ENCODE measurements around the gene DMRTB1. TPM values are rescaled to one million over a fixed set of nuclear protein-coding genes. Genes with fewer than 3 reads are reported as not detected.

The DMRTB1 gene
- total RNA-seq, 1 experiment from 2014 or later: not detected

GRCh38 chr1:53506355-53507050 is 47.3 kb downstream of the DMRTB1 start:
- no TSS peak for BruUV-seq (replicated peaks)
- TF ChIP-seq RAD21 (IDR thresholded peaks at IDR 0.05; ENCODE audit: low read depth) (no peak), ATF3 (IDR thresholded peaks at IDR 0.05) (no peak), ELF1 (IDR thresholded peaks at IDR 0.05; ENCODE audit: borderline replicate concordance, low read depth) (no peak), SRF (IDR thresholded peaks at IDR 0.05; ENCODE audit: low read depth) (no peak), YY1 (IDR thresholded peaks at IDR 0.05; ENCODE audit: extremely low read depth, insufficient replicate concordance, low read depth, low read length) (no peak), EZH2 (IDR thresholded peaks at IDR 0.05) (no peak), FOSL1 (IDR thresholded peaks at IDR 0.05; ENCODE audit: low read depth) (no peak)
- Histone ChIP-seq H4K20me1 (ENCODE audit: insufficient read depth) (no peaks in the 10 kb centered on the region), H3K4me3 (replicated peaks in 1 of 2; ENCODE audit: low read depth in 1 of 2, low read length in 2 of 2) (no peak overlapping the region), H3K36me3 (ENCODE audit: control insufficient read depth in 1 of 2, insufficient read depth in 2 of 2, low read length in 2 of 2) (no peaks in the 10 kb centered on the region), H3K79me2 (ENCODE audit: insufficient read depth, low read length) (no peaks in the 10 kb centered on the region), H3K9me2 (ENCODE audit: insufficient read depth) (no peaks in the 10 kb centered on the region), H3K9me3 (ENCODE audit: control insufficient read depth in 1 of 2, insufficient read depth in 1 of 2, low read depth in 1 of 2, low read length in 2 of 2) (no peaks in the 10 kb centered on the region), H3K4me1 (ENCODE audit: control insufficient read depth in 1 of 2, insufficient read depth in 2 of 2, low read length in 2 of 2) (peaks cover 0 to 13% of the 10 kb centered on the region in 2 experiments; a peak in 2 of 4 replicates), H3K4me2 (ENCODE audit: low read length) (no peak overlapping the region), H3K27me3 (ENCODE audit: insufficient read depth, low read length) (no peaks in the 10 kb centered on the region), H3K9ac (ENCODE audit: low read length) (no peak overlapping the region), H3K27ac (ENCODE audit: low read depth, low read length) (no peak overlapping the region), H2AFZ (ENCODE audit: low read depth, low read length, poor library complexity, severe bottlenecking) (no peak overlapping the region)
- ATAC-seq: no peak
- intact Hi-C loops (cut with micrococcal nuclease): no loop called here
- POLR2A ChIA-PET: no interaction called here
- no peak for DNase-seq (ENCODE audit: low read depth, low spot score)
- CTCF ChIA-PET: no interaction called here
- RAD21 ChIA-PET (ENCODE audit: low non-redundant PET in 1 of 2, low total read pairs in 2 of 2, uncharacterized antibody in 2 of 2, unreplicated experiment in 2 of 2): no interaction called here

- H3K27ac ChIP-seq (ENCODE audit: low read depth, low read length): no peak overlapping the region
- intact Hi-C loops (cut with micrococcal nuclease): no loop called here
- no peak for TF ChIP-seq RAD21 (IDR thresholded peaks at IDR 0.05; ENCODE audit: low read depth)
- no peak for TF ChIP-seq POLR2AphosphoS5 (IDR thresholded peaks at IDR 0.05; ENCODE audit: low read depth, low read length)
- no peak for TF ChIP-seq FOSL1 (IDR thresholded peaks at IDR 0.05; ENCODE audit: low read depth)
- no peak for TF ChIP-seq EZH2 (IDR thresholded peaks at IDR 0.05)
- no peak for TF ChIP-seq POLR2A (IDR thresholded peaks at IDR 0.05; ENCODE audit: borderline replicate concordance, extremely low read depth, insufficient read depth, insufficient read length)
- TF ChIP-seq EGR1 (IDR thresholded peaks at IDR 0.05; ENCODE audit: low read depth): no peak
- no peak for TF ChIP-seq ELF1 (IDR thresholded peaks at IDR 0.05; ENCODE audit: borderline replicate concordance, low read depth)
- TF ChIP-seq CEBPB (IDR thresholded peaks at IDR 0.05; ENCODE audit: low read depth): no peak
- no peak for TF ChIP-seq MAX (IDR thresholded peaks at IDR 0.05)
- TF ChIP-seq ZNF274 (IDR thresholded peaks at IDR 0.05; ENCODE audit: low read depth, low read length): no peak
- TF ChIP-seq JUND (IDR thresholded peaks at IDR 0.05): no peak
- TF ChIP-seq YY1 (IDR thresholded peaks at IDR 0.05; ENCODE audit: extremely low read depth, insufficient replicate concordance, low read depth, low read length): no peak
- peaks cover 0 to 13% of the 10 kb centered on the region in 2 experiments; a peak in 2 of 4 replicates for H3K4me1 ChIP-seq (ENCODE audit: control insufficient read depth in 1 of 2, insufficient read depth in 2 of 2, low read length in 2 of 2)
- ChIA-PET CTCF (no interaction called here), POLR2A (no interaction called here), RAD21 (ENCODE audit: low non-redundant PET in 1 of 2, low total read pairs in 2 of 2, uncharacterized antibody in 2 of 2, unreplicated experiment in 2 of 2) (no interaction called here)
- H3K9me2 ChIP-seq (ENCODE audit: insufficient read depth): no peaks in the 10 kb centered on the region
- no peaks in the 10 kb centered on the region for H3K27me3 ChIP-seq (ENCODE audit: insufficient read depth, low read length)
- DNase-seq (ENCODE audit: low read depth, low spot score) (no peak), ATAC-seq (no peak)
- BruUV-seq (replicated peaks): no TSS peak
- H3K9ac ChIP-seq (ENCODE audit: low read length): no peak overlapping the region
- no peak overlapping the region for H3K4me2 ChIP-seq (ENCODE audit: low read length)
- no peaks in the 10 kb centered on the region for H3K36me3 ChIP-seq (ENCODE audit: control insufficient read depth in 1 of 2, insufficient read depth in 2 of 2, low read length in 2 of 2)
- no peak overlapping the region for H3K4me3 ChIP-seq (replicated peaks in 1 of 2; ENCODE audit: low read depth in 1 of 2, low read length in 2 of 2)
- no peaks in the 10 kb centered on the region for H3K79me2 ChIP-seq (ENCODE audit: insufficient read depth, low read length)
- no peak overlapping the region for H2AFZ ChIP-seq (ENCODE audit: low read depth, low read length, poor library complexity, severe bottlenecking)
- no peaks in the 10 kb centered on the region for H3K9me3 ChIP-seq (ENCODE audit: control insufficient read depth in 1 of 2, insufficient read depth in 1 of 2, low read depth in 1 of 2, low read length in 2 of 2)
- no peaks in the 10 kb centered on the region for H4K20me1 ChIP-seq (ENCODE audit: insufficient read depth)
These were observed 48.1 kb downstream of the DMRTB1 start for GRCh38 chr1:53507116-53507820.
